ENCODE results near the gene CALML3.

CALML3 gene

GRCh38 chr10:5485948-5486852 lies 38.6 kb upstream of the CALML3 start:
- no peaks in the 10 kb centered on the region for H3K4me1 ChIP-seq
- TF ChIP-seq CTCF (IDR thresholded peaks at IDR 0.05; ENCODE audit: low read depth, low read length), result no peak

GRCh38 chr10:5486853-5487235 lies 37.9 kb upstream of the CALML3 start:
- Histone ChIP-seq H3K9me3 (no peaks in the 10 kb centered on the region), H3K4me3 (ENCODE audit: low read depth, low read length) (no peak overlapping the region), H3K36me3 (no peaks in the 10 kb centered on the region), H3K27me3 (no peaks in the 10 kb centered on the region), H3K4me1 (no peaks in the 10 kb centered on the region)
- no peak for DNase-seq
- TF ChIP-seq CTCF (IDR thresholded peaks at IDR 0.05; ENCODE audit: low read depth, low read length), result no peak

More at GRCh38 chr10:5485948-5486852, 38.6 kb upstream of the CALML3 start:
- Histone ChIP-seq H3K4me3 (ENCODE audit: low read depth, low read length) (no peak overlapping the region), H3K27me3 (no peaks in the 10 kb centered on the region), H3K36me3 (no peaks in the 10 kb centered on the region), H3K9me3 (no peaks in the 10 kb centered on the region)
- DNase-seq, result no peak

GRCh38 chr10:5488272-5489161 lies 36.2 kb upstream of the CALML3 start:
- Histone ChIP-seq H3K4me3 (ENCODE audit: low read depth, low read length) (no peak overlapping the region), H3K27me3 (no peaks in the 10 kb centered on the region), H3K36me3 (no peaks in the 10 kb centered on the region), H3K4me1 (no peaks in the 10 kb centered on the region), H3K9me3 (no peaks in the 10 kb centered on the region)
- no peak for DNase-seq
- no peak for TF ChIP-seq CTCF (IDR thresholded peaks at IDR 0.05; ENCODE audit: low read depth, low read length)

GRCh38 chr10:5490032-5490431 lies 34.7 kb upstream of the CALML3 start:
- Histone ChIP-seq H3K9me3 (no peaks in the 10 kb centered on the region), H3K4me3 (ENCODE audit: low read depth, low read length) (no peak overlapping the region), H3K27me3 (no peaks in the 10 kb centered on the region), H3K36me3 (no peaks in the 10 kb centered on the region), H3K4me1 (no peaks in the 10 kb centered on the region)
- DNase-seq, result no peak
- TF ChIP-seq CTCF (IDR thresholded peaks at IDR 0.05; ENCODE audit: low read depth, low read length), result no peak

- no peak for TF ChIP-seq CTCF (IDR thresholded peaks at IDR 0.05; ENCODE audit: low read depth, low read length)
- H3K36me3 ChIP-seq, result no peaks in the 10 kb centered on the region
- no peaks in the 10 kb centered on the region for H3K27me3 ChIP-seq
- no peak overlapping the region for H3K4me3 ChIP-seq (ENCODE audit: low read depth, low read length)
- no peaks in the 10 kb centered on the region for H3K9me3 ChIP-seq
- no peaks in the 10 kb centered on the region for H3K4me1 ChIP-seq
- no peak for DNase-seq
Observed at GRCh38 chr10:5490698-5491464, 33.9 kb upstream of the CALML3 start.

Measured in BE2C (cell line).